Activated CD4-positive, alpha-beta memory T cell treated with anti-CD3 and anti-CD28 coated beads for 36 hours (primary cell): ENCODE results near the gene KRT71. TPM values are rescaled to one million over a fixed set of nuclear protein-coding genes. Genes with fewer than 3 reads are reported as not detected.
"Not testable (repeated sequence)": the region's sequence is repeated elsewhere in the genome, so short reads cannot be mapped to it uniquely, and the experiment has no call there.

Source experiments
- CTCF ChIA-PET: fragments of 350-600 bp; sonication (Branson Sonifier 250); formaldehyde crosslinking; loops from one replicate; lab custom pipeline; 2021; ENCODE audit warnings: antibody characterized with exemption, inconsistent platforms; lab: Charles Lee
- POLR2A ChIA-PET: fragments of 350-600 bp; sonication (Branson Sonifier 250); formaldehyde crosslinking; loops from one replicate; lab custom pipeline; 2021; ENCODE audit warnings: antibody characterized with exemption; lab: Charles Lee
- DNase-seq: peaks from one replicate; pipeline ENCODE4 v3.0.0-alpha.2; 2020
- H3K27ac Mint-ChIP-seq: one replicate; pipeline ENCODE4 v1.8.0; 2021; ENCODE audit warnings: mixed read lengths
- H3K27me3 Mint-ChIP-seq: one replicate; pipeline ENCODE4 v1.8.0; 2021; ENCODE audit warnings: mixed read lengths
- H3K36me3 Mint-ChIP-seq: one replicate; pipeline ENCODE4 v1.8.0; 2021; ENCODE audit warnings: mixed read lengths
- H3K4me1 Mint-ChIP-seq: one replicate; pipeline ENCODE4 v1.8.0; 2021; ENCODE audit warnings: low read depth, mixed read lengths
- H3K4me3 Mint-ChIP-seq: one replicate; pipeline ENCODE4 v1.8.0; 2021; ENCODE audit warnings: mild to moderate bottlenecking, mixed read lengths
- H3K9me3 Mint-ChIP-seq: one replicate; pipeline ENCODE4 v1.8.0; 2021; ENCODE audit warnings: mixed read lengths
- intact Hi-C: fragments of 100-400 bp; cut with micrococcal nuclease; formaldehyde crosslinking; loops from one replicate; pipeline ENCODE4 v1.15.1; 2023
- total RNA-seq, 2 experiments: library from RNA; stranded (reverse); gene quantifications; one replicate each; pipeline ENCODE4 v1.2.3, GENCODE V29; 2021

Gene KRT71
- total RNA-seq = not detected

DNA sequence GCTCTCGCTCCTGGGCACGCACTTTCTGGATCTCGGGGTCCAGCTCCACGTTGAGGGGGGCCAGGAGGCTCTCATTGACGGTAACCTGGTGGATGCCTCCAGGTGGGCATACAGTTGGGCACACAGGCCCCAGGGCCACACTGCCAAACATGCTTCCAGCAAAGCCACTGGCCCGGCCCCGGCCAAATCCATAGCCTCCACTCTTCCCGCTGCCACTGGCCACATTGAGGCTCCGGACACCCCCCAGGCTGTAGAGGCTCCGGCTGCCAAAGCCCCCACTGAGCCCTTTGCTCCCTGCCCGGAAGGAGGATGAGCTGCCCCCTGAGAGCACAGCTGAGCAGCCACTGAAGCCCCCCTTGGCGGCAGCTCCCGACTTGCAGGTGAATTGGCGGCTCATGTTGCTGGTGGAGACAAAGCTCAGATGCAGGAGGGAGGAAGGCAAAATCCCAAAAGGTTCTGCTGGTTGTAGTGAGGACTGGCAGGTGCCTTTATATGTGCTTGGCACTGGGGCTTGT lies at the start of gene KRT71:
TSS of gene KRT71 (minus strand) at position 465 of the 515 bp plus-strand sequence. CDS start at position 397, 68 bp downstream.
- Mint-ChIP-seq H3K4me1 (no peaks in the 10 kb centered on the region), H3K4me3 (no peak within 1 kb of the TSS), H3K36me3 (no peaks in the 10 kb centered on the region), H3K27ac (no peak within 1 kb of the TSS), H3K9me3 (no peaks in the 10 kb centered on the region), H3K27me3 (peaks cover 4% of the 10 kb centered on the region)
- POLR2A ChIA-PET = no interaction called here
- CTCF ChIA-PET = no interaction called here
- DNase-seq = no peak
- intact Hi-C loops = no loop called here

DNA sequence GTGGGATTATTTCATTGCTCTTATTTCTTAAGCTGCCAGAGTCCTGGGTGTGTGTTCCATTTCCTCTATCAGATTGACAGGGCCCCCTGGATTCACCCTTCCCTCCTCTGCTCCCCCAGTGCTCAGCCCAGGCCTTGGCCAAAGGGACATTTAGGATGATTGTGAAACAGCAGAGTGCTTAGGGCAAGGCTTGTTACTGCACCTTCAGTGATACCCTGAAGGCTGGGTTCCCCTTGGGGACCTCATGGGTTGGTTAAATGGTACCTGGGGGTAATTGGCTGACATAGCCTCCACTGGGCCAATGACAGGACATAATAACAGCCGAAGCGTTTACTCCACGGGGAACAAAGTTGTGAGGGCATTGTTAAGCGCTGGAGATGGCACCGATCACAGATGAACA lies 49.6 kb upstream of the KRT71 start:
- CTCF ChIA-PET = no interaction called here
- Mint-ChIP-seq H3K4me1 (peaks cover 21% of the 10 kb centered on the region), H3K9me3 (no peaks in the 10 kb centered on the region), H3K27ac (no peak overlapping the region), H3K36me3 (no peaks in the 10 kb centered on the region), H3K4me3 (no peak overlapping the region), H3K27me3 (no peaks in the 10 kb centered on the region)
- POLR2A ChIA-PET = no interaction called here
- DNase-seq = no peak
- intact Hi-C loops = no loop called here

DNA sequence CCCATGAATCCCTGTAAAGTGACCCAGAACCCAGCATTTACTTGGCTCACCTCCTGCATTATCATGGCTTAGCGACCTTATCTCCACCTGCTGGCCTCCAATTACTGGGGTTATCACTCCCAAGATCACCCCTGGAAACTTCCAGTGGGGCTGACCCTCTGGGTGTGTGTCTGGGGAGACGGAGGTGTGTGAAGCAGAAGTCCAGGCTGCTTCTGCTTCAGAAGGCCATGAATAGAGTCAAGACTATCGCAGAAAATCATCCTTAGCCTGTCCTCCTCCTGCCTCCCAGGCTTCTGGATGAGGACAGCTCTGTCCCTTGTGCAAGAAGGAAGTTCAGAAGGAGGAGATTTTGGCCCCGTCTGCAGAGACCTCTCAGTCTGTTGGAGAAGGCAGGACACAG lies 48.7 kb upstream of the KRT71 start:
- no peak for DNase-seq
- Mint-ChIP-seq H3K4me3 (no peak overlapping the region), H3K9me3 (no peaks in the 10 kb centered on the region), H3K27me3 (no peaks in the 10 kb centered on the region), H3K4me1 (peaks cover 20% of the 10 kb centered on the region), H3K27ac (no peak overlapping the region), H3K36me3 (no peaks in the 10 kb centered on the region)
- intact Hi-C loops = no loop called here
- ChIA-PET POLR2A (no interaction called here), CTCF (no interaction called here)

DNA sequence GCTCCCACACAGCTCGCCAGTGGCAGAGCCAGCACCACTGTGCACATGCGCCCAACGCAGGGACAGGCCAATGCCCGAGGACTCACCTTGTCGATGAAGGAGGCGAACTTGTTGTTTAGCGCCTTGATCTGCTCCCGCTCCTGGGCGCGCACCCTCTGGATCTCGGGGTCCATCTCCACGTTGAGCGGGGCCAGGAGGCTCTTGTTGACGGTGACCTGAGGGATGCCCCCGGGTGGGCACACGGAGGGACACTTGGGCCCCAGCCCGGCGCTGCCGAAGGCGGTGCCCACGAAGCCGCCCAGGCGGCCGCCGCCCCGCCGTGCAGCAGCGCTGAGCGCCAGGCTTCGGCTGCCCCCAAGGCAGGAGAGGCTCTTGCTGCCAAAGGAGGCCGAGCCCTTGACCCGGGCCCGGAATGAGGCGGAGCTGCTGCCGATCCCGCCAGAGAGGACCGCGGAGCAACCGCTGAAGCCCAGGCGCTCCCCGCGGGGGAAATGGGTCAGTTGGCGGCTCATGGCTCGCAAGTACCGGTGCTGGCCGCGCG lies 48.1 kb upstream of the KRT71 start, which contains the start of gene KRT72:
TSS of gene KRT72 (minus strand) at position 523 of the 541 bp plus-strand sequence. CDS start at position 512, 11 bp downstream.
- intact Hi-C loops = no loop called here
- ChIA-PET CTCF (no interaction called here), POLR2A (no interaction called here)
- no peak for DNase-seq
- peaks cover 19% of the 10 kb centered on the region for H3K4me1 Mint-ChIP-seq
- no peaks in the 10 kb centered on the region for H3K27me3 Mint-ChIP-seq
- no peaks in the 10 kb centered on the region for H3K9me3 Mint-ChIP-seq
- H3K4me3 Mint-ChIP-seq = no peak within 1 kb of the TSS
- no peak within 1 kb of the TSS for H3K27ac Mint-ChIP-seq
- H3K36me3 Mint-ChIP-seq = no peaks in the 10 kb centered on the region

DNA sequence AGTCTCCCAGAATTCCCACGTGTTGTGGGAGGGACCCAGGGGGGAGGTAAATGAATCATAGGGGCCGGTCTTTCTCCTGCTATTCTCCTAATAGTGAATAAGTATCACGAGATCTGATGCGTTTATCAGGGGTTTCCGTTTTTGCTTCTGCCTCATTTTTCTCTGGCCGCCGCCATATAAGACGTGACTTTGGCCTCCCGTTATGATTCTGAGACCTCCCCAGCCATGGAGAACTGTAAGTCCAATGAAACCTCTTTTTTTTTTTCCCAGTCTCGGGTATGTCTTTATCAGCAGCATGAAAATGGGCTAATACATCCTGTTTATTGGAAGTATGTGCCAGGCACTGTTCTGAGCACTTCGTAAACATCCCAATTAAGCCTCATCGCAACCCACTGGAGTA lies 47.5 kb upstream of the KRT71 start:
- Mint-ChIP-seq H3K36me3 (no peaks in the 10 kb centered on the region), H3K4me1 (peaks cover 16% of the 10 kb centered on the region), H3K27ac (no peak overlapping the region), H3K9me3 (no peaks in the 10 kb centered on the region), H3K27me3 (peaks cover 2% of the 10 kb centered on the region), H3K4me3 (no peak overlapping the region)
- DNase-seq = no peak
- intact Hi-C loops = no loop called here
- ChIA-PET POLR2A (no interaction called here), CTCF (no interaction called here)

DNA sequence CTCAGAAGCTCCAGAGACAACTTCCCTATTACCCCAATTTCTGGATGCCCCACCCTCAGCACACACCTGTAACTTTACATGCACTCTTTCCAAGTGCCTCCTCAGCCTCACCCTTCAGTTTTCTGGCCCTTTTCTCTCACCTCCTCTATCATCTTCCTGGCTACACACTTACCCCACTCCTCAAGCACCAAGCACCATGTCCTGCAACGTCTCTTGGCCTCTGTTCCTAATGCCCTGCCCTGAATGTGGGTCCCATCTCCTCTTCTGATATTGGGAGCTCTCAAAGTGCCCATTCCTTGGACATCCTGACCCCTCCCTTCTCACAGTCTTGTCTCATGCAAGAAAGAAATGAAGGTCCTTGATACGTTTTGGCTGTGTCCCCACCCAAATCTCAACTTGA lies 47.1 kb upstream of the KRT71 start:
- Mint-ChIP-seq H3K4me3 (no peak overlapping the region), H3K4me1 (peaks cover 13% of the 10 kb centered on the region), H3K36me3 (no peaks in the 10 kb centered on the region), H3K27ac (no peak overlapping the region), H3K27me3 (peaks cover 2% of the 10 kb centered on the region), H3K9me3 (no peaks in the 10 kb centered on the region)
- ChIA-PET CTCF (no interaction called here), POLR2A (no interaction called here)
- no peak for DNase-seq
- intact Hi-C loops = no loop called here

DNA sequence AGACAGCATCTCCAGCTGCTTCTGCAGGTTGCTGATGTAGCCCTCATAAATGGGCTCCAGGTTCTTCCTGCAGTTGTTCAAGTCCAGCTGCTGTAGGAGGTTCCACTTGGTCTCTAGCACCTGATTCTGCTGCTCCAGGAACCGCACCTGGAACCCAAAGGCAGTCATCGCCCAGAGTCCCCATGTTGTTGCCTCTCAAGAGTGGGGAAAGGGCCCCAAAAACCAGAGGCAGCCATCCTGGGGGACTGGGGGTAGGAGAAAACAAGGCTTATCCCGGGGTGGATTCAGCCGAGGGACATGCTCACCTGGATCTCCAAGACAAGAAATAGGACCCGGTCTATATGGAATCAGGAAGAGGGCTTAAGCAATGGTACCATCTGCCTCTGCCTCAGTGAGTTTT lies 46.0 kb upstream of the KRT71 start:
- Mint-ChIP-seq H3K36me3 (no peaks in the 10 kb centered on the region), H3K4me3 (no peak overlapping the region), H3K27ac (no peak overlapping the region), H3K4me1 (peaks cover 6% of the 10 kb centered on the region), H3K9me3 (no peaks in the 10 kb centered on the region), H3K27me3 (peaks cover 2% of the 10 kb centered on the region)
- CTCF ChIA-PET = no interaction called here
- POLR2A ChIA-PET = no interaction called here
- DNase-seq = no peak
- intact Hi-C loops = no loop called here

DNA sequence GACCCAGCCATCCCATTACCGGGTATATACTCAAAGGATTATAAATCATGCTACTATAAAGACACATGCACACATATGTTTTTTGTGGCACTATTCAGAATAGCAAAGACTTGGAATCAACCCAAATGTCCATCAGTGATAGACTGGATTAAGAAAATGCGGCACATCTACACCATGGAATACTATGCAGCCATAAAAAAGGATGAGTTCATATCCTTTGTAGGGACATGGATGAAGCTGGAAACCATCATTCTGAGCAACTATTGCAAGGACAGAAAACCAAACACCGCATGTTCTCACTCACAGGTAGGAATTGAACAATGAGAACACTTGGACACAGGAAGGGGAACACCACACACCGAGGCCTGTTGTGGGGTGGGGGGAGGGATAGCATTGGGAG lies 41.3 kb upstream of the KRT71 start:
- H3K9me3 Mint-ChIP-seq, intact Hi-C loops, H3K4me3 Mint-ChIP-seq, H3K27ac Mint-ChIP-seq, DNase-seq, POLR2A ChIA-PET, H3K4me1 Mint-ChIP-seq, H3K27me3 Mint-ChIP-seq, H3K36me3 Mint-ChIP-seq: not testable (repeated sequence)
- CTCF ChIA-PET = interaction anchor here (0.6 to 1.4 kb wide), 3 partner anchors 11 to 272 kb away, joined by 3 to 5 read pairs (median 3); no protein-coding TSS in a partner anchor

DNA sequence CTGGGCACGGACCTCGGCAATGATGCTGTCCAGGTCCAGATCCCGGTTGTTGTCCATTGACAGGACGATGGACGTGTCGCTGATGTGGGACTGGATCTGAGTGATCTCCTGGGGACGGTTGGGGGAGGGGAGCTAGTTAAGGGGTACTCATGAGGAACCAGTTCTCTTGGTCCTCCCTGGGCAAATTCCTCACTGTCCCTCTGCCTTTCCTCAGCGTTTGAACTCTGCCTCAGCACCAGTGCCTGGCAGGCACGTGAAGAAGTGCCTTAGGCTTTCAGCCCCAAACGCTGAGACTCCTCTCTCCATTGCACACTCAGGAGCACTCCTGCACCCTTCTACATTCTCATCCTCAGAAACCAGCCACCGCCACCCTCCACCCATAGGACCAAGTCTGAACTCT lies 38.6 kb upstream of the KRT71 start:
- Mint-ChIP-seq H3K27ac (no peak overlapping the region), H3K4me1 (peaks cover 4% of the 10 kb centered on the region), H3K4me3 (no peak overlapping the region), H3K36me3 (no peaks in the 10 kb centered on the region), H3K9me3 (no peaks in the 10 kb centered on the region), H3K27me3 (peaks cover 2% of the 10 kb centered on the region)
- intact Hi-C loops = no loop called here
- ChIA-PET CTCF (no interaction called here), POLR2A (no interaction called here)
- no peak for DNase-seq

DNA sequence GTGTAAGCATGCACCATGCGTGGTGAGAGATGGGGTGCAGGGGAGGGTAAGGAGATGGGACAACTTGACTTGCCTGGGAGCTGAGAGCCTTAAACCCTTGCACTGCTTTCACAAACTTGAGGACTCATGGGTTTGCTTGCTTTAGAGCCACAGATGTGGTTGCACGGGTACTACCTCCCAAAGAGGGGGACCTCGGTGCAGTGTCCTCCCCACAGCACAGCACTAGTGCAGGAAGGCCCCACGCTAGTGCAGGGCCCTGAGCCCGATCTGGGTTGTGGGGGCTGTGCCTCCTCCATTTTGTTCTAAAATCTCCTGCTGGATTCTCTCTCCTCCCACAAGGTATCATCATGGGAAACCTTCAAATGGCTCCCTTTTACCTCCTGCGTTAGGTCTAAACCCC lies 37.1 kb upstream of the KRT71 start:
- no peak for DNase-seq
- Mint-ChIP-seq H3K27me3 (no peaks in the 10 kb centered on the region), H3K36me3 (no peaks in the 10 kb centered on the region), H3K27ac (no peak overlapping the region), H3K4me3 (no peak overlapping the region), H3K9me3 (no peaks in the 10 kb centered on the region), H3K4me1 (peaks cover 16% of the 10 kb centered on the region)
- intact Hi-C loops = no loop called here
- ChIA-PET CTCF (interaction anchor here (1.2 to 2.0 kb wide), 2 partner anchors 281 to 290 kb away, joined by 3 to 8 read pairs; no protein-coding TSS in a partner anchor), POLR2A (no interaction called here)

DNA sequence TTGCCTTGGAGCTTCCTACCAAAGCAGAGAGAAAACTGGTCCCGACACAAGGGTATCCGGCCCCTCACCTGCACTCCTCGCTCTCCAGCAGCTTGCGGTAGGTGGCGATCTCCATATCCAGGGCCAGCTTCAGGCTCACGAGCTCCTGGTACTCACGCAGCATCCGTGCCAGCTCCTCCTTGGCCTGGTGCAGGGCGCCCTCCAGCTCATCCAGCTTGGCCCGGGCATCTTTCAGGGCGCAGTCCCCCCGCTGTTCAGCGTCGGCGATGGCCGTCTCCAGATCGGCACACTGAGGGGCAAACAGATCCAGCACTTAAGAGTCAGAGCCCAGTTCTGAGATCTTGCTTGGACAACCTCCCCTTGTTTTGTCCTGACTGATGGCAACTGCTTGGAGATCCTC lies 34.6 kb upstream of the KRT71 start:
- no peak for DNase-seq
- H3K27me3 Mint-ChIP-seq = no peaks in the 10 kb centered on the region
- no peaks in the 10 kb centered on the region for H3K9me3 Mint-ChIP-seq
- no peaks in the 10 kb centered on the region for H3K36me3 Mint-ChIP-seq
- peaks cover 19% of the 10 kb centered on the region for H3K4me1 Mint-ChIP-seq
- H3K4me3 Mint-ChIP-seq = no peak overlapping the region
- H3K27ac Mint-ChIP-seq = no peak overlapping the region
- CTCF ChIA-PET = interaction anchor here (7.2 to 9.3 kb wide), 2 partner anchors 281 to 294 kb away, joined by 127 to 141 read pairs; no protein-coding TSS in a partner anchor
- POLR2A ChIA-PET = no interaction called here
- intact Hi-C loops = loop anchor here (10.0 kb wide), 1 partner anchor 57 kb away; no protein-coding TSS in a partner anchor

DNA sequence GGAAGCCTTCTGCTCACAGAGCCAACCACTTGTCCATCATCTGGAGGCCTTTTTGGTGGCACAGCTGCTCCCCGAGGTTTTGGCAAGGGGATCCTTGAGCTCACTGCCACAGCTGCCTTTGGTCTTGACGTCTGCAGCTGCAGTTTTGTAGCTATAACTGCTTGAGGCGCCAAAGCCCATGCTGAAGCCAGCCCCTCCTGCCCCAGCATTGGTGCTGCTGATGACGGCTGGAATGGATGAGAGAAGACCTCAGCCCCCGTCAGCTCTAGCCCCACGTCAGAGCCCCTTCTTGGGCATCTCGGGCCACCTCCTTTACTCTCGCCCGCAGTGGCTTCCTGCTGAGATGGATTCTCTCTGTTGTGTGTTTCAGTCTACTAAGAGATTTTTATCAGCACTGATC lies 33.0 kb upstream of the KRT71 start:
- Mint-ChIP-seq H3K9me3 (no peaks in the 10 kb centered on the region), H3K27ac (no peak overlapping the region), H3K4me3 (no peak overlapping the region), H3K27me3 (no peaks in the 10 kb centered on the region), H3K36me3 (no peaks in the 10 kb centered on the region), H3K4me1 (peaks cover 19% of the 10 kb centered on the region)
- DNase-seq = peak; percentile 53
- ChIA-PET POLR2A (no interaction called here), CTCF (interaction anchor here (0.7 to 9.3 kb wide), 3 partner anchors 9 to 296 kb away, joined by 4 to 141 read pairs (median 127); no protein-coding TSS in a partner anchor)
- intact Hi-C loops = loop anchor here (10.0 kb wide), 1 partner anchor 59 kb away; no protein-coding TSS in a partner anchor

DNA sequence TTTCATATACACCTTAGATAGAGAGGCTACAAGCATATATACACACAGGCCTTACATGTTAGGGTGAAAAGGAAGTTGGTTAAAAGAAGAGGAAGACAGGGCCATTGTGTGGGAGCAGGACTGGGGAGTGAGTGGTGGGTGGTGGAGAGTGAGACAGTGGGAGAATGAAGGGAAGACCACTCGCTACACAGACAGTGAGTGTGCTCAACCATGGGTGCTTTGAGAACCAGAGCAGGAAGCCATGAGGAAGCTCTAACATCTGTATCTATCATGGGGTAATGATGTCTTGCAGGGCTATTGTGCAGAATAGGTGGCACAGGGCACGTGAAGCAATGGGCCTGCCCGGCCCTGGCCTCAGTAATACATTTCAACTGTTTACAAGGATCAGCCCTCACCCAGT lies 32.1 kb upstream of the KRT71 start:
- H3K4me1 Mint-ChIP-seq = peaks cover 22% of the 10 kb centered on the region
- ChIA-PET POLR2A (no interaction called here), CTCF (interaction anchor here (7.2 to 9.3 kb wide), 2 partner anchors 284 to 296 kb away, joined by 127 to 141 read pairs; no protein-coding TSS in a partner anchor)
- no peaks in the 10 kb centered on the region for H3K9me3 Mint-ChIP-seq
- H3K27me3 Mint-ChIP-seq = no peaks in the 10 kb centered on the region
- H3K27ac Mint-ChIP-seq = no peak overlapping the region
- intact Hi-C loops = loop anchor here (10.0 kb wide), 1 partner anchor 60 kb away; no protein-coding TSS in a partner anchor
- no peak overlapping the region for H3K4me3 Mint-ChIP-seq
- H3K36me3 Mint-ChIP-seq = no peaks in the 10 kb centered on the region
- DNase-seq = no peak
